Measurements from ENCODE around the gene KCND2. TPM values are rescaled to one million over a fixed set of nuclear protein-coding genes. Genes with fewer than 3 reads are reported as not detected.
"Not testable (repeated sequence)": the region's sequence is repeated elsewhere in the genome, so short reads cannot be mapped to it uniquely, and the experiment has no call there.

Gene KCND2
- total and polyA plus RNA-seq, 2 donors, result 0.20 to 5.9 TPM

DNA sequence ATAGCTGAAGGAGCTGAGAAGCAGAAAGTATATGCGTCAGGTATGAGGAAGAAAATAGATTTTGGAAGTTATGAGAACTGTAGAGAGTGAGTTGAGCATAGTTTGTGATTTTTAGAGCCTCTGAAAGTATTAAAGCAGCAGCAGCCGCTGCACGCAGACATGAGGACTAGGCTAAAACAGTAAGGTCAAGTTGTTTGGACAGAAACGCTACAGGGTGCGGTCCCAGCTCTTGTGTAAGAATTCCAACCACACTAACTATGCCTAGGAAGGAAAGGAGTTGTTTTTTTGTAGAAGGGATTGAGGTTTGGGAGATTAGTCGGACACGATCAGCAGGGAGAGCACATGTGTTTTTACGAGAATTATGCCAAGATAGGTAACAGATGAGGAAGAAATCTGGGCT lies 506.1 kb downstream of the KCND2 start:
- H3K4me3 ChIP-seq (ENCODE audit: low read depth, low read length); H3K27ac ChIP-seq (ENCODE audit: low read depth); H3K36me3 ChIP-seq (ENCODE audit: insufficient read depth); DNase-seq (ENCODE audit: extremely low spot score); H3K4me1 ChIP-seq (ENCODE audit: insufficient read depth): not testable (repeated sequence)
- WGBS, result 74% methylated on average over 8 of the region's 8 CpGs

DNA sequence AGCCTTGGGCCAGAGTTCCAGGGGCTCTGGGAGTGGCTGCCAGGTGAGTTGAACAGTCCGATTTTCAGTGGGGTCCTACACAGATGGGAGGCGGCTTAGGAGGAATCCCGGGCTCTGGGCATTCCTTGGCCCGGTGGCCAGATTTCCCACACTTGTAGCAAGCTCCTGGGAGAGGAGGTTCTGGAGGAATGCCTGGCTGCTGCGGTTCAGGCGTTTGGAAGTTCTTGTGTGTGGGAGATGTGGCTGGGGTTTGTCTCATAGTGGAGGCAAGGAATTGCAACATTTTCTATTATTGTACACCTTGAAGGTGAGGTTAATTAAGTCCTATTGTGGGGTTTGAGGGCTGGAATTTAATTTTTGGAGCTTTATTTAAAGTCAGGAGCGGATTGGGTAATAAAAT lies 507.5 kb downstream of the KCND2 start:
- DNase-seq (ENCODE audit: extremely low spot score); H3K4me3 ChIP-seq (ENCODE audit: low read depth, low read length); H3K36me3 ChIP-seq (ENCODE audit: insufficient read depth); H3K27ac ChIP-seq (ENCODE audit: low read depth); H3K4me1 ChIP-seq (ENCODE audit: insufficient read depth): not testable (repeated sequence)
- 89% methylated on average over 7 of the region's 7 CpGs for WGBS

DNA sequence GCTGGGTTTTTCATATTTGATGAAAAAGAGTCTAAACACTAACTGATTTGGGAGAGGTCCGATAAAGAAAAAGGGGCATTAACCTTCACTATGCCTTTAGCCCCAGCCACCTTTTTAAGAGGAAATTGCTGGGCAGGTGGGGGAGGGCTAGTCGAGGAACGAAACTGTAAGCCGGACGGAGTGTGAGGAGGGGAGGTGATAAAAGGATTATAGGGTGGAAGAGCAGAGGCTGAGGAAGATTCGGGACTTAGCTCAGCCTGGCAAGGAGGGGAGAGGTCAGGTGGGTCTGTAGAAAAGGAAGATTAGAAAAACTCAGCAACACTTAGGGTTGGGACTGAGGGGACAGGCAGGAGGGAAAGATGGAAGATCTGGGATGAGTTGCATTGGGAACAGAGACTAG lies 508.0 kb downstream of the KCND2 start:
- WGBS, result 61% methylated on average over 6 of the region's 6 CpGs
- Histone ChIP-seq H3K36me3 (ENCODE audit: insufficient read depth) (no peaks in the 10 kb centered on the region), H3K4me1 (ENCODE audit: insufficient read depth) (no peaks in the 10 kb centered on the region), H3K4me3 (ENCODE audit: low read depth, low read length) (no peak overlapping the region), H3K27ac (ENCODE audit: low read depth) (no peak overlapping the region)
- no peak for DNase-seq (ENCODE audit: extremely low spot score)

DNA sequence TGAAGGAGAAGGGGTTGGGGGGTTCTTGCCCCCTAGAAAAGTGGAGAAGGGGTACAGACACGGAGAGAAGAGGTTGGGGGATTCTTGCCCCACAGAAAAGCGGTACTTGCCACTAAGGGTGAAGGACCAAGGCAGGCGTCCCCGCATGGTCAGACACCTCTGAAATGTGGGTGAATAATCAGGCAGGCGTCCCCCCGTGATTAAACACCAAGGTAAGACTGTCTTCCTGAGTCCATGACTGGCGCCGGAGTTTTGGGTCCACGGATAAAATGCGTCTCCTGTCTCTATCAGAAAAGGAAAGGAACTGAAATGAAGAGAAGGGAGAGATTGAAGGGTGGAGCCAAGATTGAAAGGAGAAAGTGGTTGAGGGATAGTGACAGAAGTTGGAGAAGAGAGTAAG lies 508.9 kb downstream of the KCND2 start:
- not testable (repeated sequence) for H3K4me1 ChIP-seq (ENCODE audit: insufficient read depth); H3K36me3 ChIP-seq (ENCODE audit: insufficient read depth); H3K4me3 ChIP-seq (ENCODE audit: low read depth, low read length); DNase-seq (ENCODE audit: extremely low spot score); H3K27ac ChIP-seq (ENCODE audit: low read depth)
- WGBS, result 96% methylated on average over 10 of the region's 10 CpGs

DNA sequence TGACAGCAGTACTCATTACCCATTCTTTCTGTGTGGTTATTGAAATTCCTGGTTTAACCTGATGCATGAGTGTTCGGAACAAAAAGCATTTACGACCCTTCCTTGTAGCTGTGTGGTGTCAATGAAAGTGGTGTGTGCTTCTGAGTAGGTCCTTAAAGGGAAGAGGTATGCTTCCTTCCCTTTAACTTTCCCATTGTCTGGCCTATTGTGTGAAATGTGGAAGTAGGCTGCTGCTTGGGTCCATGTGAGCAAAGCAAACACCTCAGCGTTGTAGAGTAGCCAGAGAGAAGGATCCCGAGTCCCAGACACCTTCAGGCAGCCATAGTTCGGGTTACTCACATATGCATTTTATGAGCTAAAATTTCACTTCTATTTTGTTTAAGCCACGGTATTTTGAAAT lies 510.3 kb downstream of the KCND2 start:
- no peak overlapping the region for H3K27ac ChIP-seq (ENCODE audit: low read depth)
- 83% methylated on average over 6 of the region's 6 CpGs for WGBS
- no peak overlapping the region for H3K4me3 ChIP-seq (ENCODE audit: low read depth, low read length)
- H3K36me3 ChIP-seq (ENCODE audit: insufficient read depth), result no peaks in the 10 kb centered on the region
- H3K4me1 ChIP-seq (ENCODE audit: insufficient read depth), result no peaks in the 10 kb centered on the region
- no peak for DNase-seq (ENCODE audit: extremely low spot score)

DNA sequence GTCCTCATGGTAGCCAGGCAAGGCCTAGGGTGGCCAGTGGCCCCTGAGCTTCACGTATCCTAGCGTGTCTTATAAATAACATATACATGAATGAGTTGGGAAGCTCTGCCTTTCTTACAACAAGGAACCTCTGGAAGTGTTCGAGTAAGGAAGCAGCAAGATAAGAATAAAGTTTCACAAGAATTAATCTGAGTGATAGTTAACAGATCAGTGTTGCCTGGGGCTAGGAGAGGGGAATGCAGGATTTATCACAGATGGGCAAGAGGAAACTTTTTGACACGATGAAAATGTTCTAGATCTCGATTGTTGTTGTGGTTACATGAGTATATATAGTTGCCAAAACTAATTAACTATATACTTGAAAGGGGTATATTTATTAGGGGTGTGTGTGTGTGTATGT lies 510.7 kb downstream of the KCND2 start:
- WGBS, result 57% methylated on average over 5 of the region's 5 CpGs
- Histone ChIP-seq H3K36me3 (ENCODE audit: insufficient read depth) (peaks cover 1% of the 10 kb centered on the region), H3K4me3 (ENCODE audit: low read depth, low read length) (no peak overlapping the region), H3K4me1 (ENCODE audit: insufficient read depth) (no peaks in the 10 kb centered on the region), H3K27ac (ENCODE audit: low read depth) (no peak overlapping the region)
- DNase-seq (ENCODE audit: extremely low spot score), result no peak

DNA sequence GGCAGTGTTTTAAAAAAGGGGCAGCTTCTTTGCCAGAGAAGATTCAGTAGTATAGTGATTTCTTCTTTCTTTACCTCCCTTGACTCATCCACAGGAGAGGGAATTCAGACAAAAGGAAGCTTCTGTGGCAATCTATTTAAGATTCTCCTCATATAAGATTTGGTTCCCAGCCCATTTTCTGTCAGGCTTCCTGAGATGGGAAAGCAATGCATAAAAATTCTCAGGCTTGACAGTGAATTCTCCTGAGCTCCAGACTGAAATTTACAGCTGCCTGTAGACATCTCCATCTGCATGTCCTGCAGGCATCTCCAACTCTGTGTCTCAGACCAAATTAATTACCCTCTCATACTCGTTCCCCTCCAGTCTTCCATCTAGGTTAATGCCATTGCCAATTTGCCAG lies 512.1 kb downstream of the KCND2 start:
- Histone ChIP-seq H3K36me3 (ENCODE audit: insufficient read depth) (peaks cover 1% of the 10 kb centered on the region), H3K4me3 (ENCODE audit: low read depth, low read length) (no peak overlapping the region), H3K4me1 (ENCODE audit: insufficient read depth) (no peaks in the 10 kb centered on the region), H3K27ac (ENCODE audit: low read depth) (no peak overlapping the region)
- no peak for DNase-seq (ENCODE audit: extremely low spot score)
- 51% methylated on average over 1 of the region's 1 CpG for WGBS

DNA sequence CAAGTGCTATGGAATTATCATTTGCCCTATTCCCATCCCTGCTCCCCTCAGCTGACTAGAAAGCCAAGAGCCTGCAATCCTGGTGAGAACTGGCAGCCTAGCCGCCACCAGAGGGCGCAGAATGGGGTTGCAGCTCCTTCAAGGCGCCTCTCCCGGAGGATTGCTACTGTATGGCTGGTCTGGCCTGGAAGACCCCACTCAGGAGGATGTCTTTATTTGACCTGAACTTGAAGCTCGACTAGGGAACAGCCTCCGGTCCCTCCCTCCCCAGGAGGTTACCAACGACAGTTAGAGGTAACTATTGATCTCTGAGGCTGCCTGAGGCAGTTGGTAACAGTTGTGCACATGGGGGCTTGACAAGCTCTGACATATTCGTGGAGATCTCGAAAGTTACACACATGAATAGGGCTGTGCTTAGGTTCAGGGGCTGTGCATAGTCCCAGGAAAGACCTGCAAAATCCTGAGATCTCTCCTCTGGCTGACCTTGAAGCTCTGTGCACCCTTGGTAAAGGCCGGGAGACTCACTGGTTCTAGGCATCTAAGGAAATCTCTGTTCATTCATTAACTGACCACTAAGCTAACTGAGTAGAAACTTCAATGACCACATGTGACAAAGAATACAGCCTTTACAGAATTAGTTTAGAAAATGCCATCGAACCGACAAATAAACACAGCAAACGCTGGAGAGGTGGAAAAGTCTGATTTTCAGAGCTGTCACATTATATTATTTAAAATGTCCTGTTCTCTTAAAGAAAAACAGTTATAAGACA lies 519.3 kb downstream of the KCND2 start:
- no peaks in the 10 kb centered on the region for H3K4me1 ChIP-seq (ENCODE audit: insufficient read depth)
- H3K27ac ChIP-seq (ENCODE audit: low read depth), result no peak overlapping the region
- 52% methylated on average over 13 of the region's 13 CpGs for WGBS
- H3K36me3 ChIP-seq (ENCODE audit: insufficient read depth), result peaks cover 1% of the 10 kb centered on the region
- no peak for DNase-seq (ENCODE audit: extremely low spot score)
- H3K4me3 ChIP-seq (ENCODE audit: low read depth, low read length), result no peak overlapping the region

DNA sequence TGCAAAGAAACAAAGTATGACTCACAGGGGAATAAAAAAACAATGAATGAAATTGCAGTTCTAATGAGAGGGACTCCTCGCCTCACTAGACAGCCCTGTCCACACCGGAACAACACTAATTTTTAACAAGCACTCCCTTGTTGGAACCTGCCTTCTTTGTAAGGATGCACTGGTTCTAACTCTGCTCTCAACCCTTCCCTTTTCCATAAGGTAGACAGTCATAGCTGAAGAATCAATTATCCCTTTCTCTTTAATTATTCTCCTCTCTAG lies 519.8 kb downstream of the KCND2 start:
- Histone ChIP-seq H3K36me3 (ENCODE audit: insufficient read depth) (peaks cover 1% of the 10 kb centered on the region), H3K27ac (ENCODE audit: low read depth) (no peak overlapping the region), H3K4me1 (ENCODE audit: insufficient read depth) (no peaks in the 10 kb centered on the region), H3K4me3 (ENCODE audit: low read depth, low read length) (no peak overlapping the region)
- DNase-seq (ENCODE audit: extremely low spot score), result no peak
- WGBS, result 94% methylated on average over 2 of the region's 2 CpGs

DNA sequence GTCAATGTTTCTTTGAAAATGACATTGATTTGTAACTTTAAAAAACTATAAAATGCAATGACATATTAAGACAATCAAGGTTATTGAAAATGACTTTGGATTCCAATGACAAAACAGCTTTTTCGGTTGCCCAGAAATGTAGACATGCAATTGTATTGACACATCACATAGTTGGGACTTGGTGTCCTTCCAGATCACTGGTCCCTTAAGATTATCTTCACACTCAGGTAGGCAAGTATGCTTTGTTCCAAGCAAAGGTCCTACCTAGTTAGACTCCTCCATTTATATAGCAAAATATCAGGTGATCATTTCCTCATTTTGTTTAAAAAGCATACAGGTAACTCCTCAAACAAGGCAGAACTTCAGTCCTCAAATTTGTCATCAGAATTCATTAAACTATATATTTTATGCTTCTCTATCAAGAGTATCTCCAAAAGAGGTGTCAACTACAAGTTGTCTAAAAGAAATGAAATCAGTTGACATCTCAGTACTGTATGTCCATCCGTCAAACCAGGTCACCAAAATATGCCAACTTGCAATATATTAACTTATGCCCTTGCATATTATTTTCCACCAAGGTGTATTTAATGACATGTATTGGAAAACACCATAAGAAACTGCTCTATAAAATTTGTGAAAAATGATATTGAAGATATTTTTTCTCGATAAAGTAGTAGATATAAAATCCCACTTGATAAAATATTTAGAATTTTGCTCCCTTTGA lies 520.4 kb downstream of the KCND2 start:
- no peak overlapping the region for H3K4me3 ChIP-seq (ENCODE audit: low read depth, low read length)
- H3K36me3 ChIP-seq (ENCODE audit: insufficient read depth), result peaks cover 1% of the 10 kb centered on the region
- no peak overlapping the region for H3K27ac ChIP-seq (ENCODE audit: low read depth)
- H3K4me1 ChIP-seq (ENCODE audit: insufficient read depth), result no peaks in the 10 kb centered on the region
- no peak for DNase-seq (ENCODE audit: extremely low spot score)
- 97% methylated on average over 3 of the region's 3 CpGs for WGBS

DNA sequence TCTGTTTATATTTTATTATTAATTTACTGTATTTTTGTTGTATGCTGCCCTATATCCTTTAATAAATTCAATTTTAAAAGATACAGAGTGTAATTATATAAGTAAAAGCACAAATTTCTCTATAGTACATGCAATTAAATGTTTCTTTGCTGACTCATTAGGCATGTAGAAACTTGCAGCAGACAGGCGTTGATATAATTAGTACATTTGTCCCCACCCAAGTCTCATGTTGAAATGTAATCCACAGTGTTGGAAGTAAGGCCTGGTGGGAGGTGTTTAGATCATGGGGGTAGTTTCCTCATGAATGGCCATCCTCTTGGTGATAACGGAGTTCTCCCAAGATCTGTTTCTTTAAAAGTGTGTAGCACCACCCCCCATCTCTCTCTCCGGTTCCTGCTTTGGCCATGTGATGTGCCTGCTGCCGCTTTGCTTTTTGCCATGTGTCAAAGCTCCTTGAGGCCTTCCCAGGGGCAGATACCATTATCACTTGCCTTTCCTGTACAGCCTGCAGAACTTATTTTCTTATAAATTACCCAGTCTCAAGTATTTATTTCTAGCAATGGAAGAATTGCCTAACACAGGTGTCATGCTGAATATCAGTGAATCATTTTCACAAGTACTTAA lies 521.2 kb downstream of the KCND2 start:
- 76% methylated on average over 4 of the region's 4 CpGs for WGBS
- DNase-seq (ENCODE audit: extremely low spot score), result no peak
- H3K4me1 ChIP-seq (ENCODE audit: insufficient read depth), result no peaks in the 10 kb centered on the region

DNA sequence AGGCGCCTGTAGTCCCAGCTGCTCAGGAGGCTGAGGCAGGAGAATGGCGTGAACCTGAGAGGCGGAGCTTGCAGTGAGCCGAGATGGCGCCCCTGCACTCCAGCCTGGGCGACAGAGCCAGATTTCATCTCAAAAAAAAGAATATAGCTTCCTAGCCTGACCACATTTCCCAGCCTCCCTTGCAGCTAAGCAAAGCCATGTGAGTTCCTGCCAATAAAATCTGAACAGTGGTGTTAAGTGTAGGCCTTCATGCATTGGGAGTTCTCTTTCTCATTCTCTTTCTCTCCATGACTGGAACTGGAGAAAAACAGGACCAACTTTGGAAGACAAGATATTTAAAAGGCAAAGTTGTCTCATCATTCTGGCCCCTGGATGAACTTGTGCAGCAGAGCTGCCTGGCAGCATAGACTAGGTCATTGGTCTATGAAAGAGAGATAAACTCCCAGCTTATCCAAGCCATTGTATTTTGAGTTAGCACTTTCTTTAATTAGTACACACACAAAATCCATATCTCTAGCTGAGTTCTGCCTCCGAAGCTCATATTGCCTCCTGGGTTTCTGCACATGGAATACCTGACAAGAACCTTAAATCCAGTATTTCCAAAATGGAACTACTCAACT lies 524.2 kb downstream of the KCND2 start:
- WGBS, result 98% methylated on average over 7 of the region's 7 CpGs
- Histone ChIP-seq H3K36me3 (ENCODE audit: insufficient read depth) (no peaks in the 10 kb centered on the region), H3K4me1 (ENCODE audit: insufficient read depth) (no peaks in the 10 kb centered on the region), H3K4me3 (ENCODE audit: low read depth, low read length) (no peak overlapping the region), H3K27ac (ENCODE audit: low read depth) (no peak overlapping the region)
- no peak for DNase-seq (ENCODE audit: extremely low spot score)

More for the DNA sequence above, 521.2 kb downstream of the KCND2 start:
- H3K4me3 ChIP-seq (ENCODE audit: low read depth, low read length), result no peak overlapping the region
- no peak overlapping the region for H3K27ac ChIP-seq (ENCODE audit: low read depth)
- no peaks in the 10 kb centered on the region for H3K36me3 ChIP-seq (ENCODE audit: insufficient read depth)

DNA sequence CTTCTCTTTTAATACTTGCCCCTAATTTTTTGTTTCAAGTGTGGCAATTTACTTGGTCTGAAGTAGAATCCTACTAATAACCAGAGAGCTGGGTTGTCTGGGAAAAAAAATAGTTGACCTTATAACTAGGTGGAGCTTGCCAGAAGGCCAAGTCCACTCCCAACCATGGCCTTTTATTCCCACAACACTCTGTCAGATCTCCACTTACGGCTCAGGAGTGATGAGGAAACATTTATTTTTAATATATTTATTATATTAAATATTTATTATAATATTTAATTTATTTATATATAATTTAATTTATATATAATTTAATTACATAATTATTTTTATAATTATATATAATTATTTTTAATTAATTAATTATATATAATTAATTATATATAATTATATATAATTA lies 526.2 kb downstream of the KCND2 start:
- Histone ChIP-seq H3K27ac (ENCODE audit: low read depth) (no peak overlapping the region), H3K36me3 (ENCODE audit: insufficient read depth) (no peaks in the 10 kb centered on the region), H3K4me1 (ENCODE audit: insufficient read depth) (no peaks in the 10 kb centered on the region), H3K4me3 (ENCODE audit: low read depth, low read length) (no peak overlapping the region)
- WGBS, result 96% methylated on average over 1 of the region's 1 CpG
- no peak for DNase-seq (ENCODE audit: extremely low spot score)

All from urinary bladder (tissue), 4 donors.